Middle frontal gyrus (tissue), 1 donor: Measurements from ENCODE around the gene PLS3.

Experiments used
- DNase-seq: peaks from one replicate; pipeline ENCODE4 v3.0.0-alpha.2; 2015; ENCODE audit warnings: low spot score; ENCODE audit errors: extremely low spot score

Gene PLS3

GRCh38 chrX:115690511-115691216 is 129.7 kb downstream of the PLS3 start:
- DNase-seq, result peak; percentile 26

- no peak for DNase-seq
Measured at GRCh38 chrX:115693476-115693875, 132.5 kb downstream of the PLS3 start.

- no peak for DNase-seq
Measured at GRCh38 chrX:115694028-115694427, 133.1 kb downstream of the PLS3 start.

GRCh38 chrX:115696039-115696438 is 135.1 kb downstream of the PLS3 start:
- no peak for DNase-seq

- DNase-seq, result no peak
Measured at GRCh38 chrX:115696939-115697338, 136.0 kb downstream of the PLS3 start.

GRCh38 chrX:115697806-115698205 is 136.8 kb downstream of the PLS3 start:
- no peak for DNase-seq
